ENCODE measurements around the gene C19orf12.

The C19orf12 gene

DNA sequence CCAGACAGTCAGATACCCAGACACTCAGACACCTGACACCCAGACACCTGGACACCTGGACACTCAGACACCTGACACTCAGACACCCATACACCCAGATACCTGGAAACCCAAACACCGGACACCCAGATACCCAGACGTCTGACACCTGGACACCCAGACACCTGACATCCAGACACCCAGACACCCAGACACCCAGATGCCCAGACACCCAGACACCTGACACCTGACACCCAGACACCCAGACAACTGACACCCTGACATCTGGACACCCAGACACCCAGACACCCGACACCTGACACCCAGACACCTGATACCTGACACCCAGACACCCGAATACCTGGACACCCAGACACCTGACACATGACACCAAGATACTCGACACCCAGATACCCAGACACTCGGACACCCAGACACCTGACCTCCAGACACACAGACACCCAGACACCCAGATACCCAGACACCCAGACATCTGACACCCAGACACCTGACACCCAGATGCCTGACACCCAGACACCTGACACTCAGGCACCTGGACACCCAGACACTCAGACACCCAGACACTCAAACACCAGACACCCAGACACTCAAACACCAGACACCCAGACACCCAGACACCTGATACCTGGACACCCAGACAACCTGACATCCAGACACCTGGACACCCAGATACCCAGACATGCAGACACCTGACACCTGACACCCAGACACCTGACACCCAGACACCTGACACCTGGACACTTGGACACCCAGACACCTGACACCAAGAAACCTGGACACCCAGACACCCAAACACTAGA lies 19.1 kb downstream of the C19orf12 start:
- no peak overlapping the region for H3K4me3 ChIP-seq (ENCODE audit: low read depth, low read length)
- no peak overlapping the region for H3K27ac ChIP-seq (ENCODE audit: low read depth, low read length)
- H3K36me3 ChIP-seq (ENCODE audit: insufficient read depth, low read length), result no peaks in the 10 kb centered on the region
- no peaks in the 10 kb centered on the region for H3K27me3 ChIP-seq (ENCODE audit: insufficient read depth, low read length)
- H2AFZ ChIP-seq (ENCODE audit: low read length, unreplicated experiment), result no peak overlapping the region
- H3K4me1 ChIP-seq (ENCODE audit: control insufficient read depth, insufficient read depth, low read length, unreplicated experiment), result no peaks in the 10 kb centered on the region
- no peaks in the 10 kb centered on the region for H3K79me2 ChIP-seq (ENCODE audit: control insufficient read depth, insufficient read depth, low read length, unreplicated experiment)

DNA sequence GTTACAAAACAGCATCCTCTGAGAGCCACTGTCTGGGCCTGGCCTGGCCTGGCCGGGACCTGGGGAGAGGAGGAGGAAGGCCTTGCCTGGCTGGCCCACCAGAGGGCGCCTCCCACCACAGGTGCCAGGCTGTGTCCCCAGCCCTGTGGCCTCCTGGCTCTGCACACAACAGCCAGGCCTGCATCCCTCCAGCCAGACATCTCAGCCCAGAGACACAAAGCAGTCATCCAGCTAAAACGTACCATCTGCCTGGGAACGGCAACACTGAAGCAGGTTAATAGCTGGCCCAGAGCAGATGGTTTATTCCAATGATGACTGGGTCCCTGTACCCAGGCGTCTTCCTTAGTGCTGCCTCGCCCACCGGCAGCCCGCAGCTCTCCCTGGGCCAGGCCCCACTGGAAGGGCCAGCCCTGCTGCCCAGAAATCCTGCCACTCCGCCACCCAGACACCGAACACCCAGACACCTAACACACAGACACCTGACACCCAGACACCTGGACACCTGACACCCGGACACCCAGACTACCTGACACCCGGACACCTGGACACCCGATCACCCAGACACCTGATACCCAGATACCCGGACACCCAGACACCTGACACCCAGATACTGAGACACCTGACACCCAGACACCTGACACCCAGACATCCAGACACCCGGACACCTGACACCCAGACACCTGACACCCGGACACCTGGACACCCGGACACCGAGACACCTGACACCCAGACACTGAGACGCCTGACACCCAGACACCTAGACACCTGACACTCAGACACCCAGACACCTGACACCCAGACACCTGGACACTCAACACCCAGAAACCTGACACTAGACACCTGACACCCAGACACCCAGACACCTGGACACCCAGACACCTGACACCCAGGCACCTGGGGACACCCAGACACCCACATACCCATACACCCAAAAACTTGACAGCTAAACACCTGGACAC lies 20.1 kb downstream of the C19orf12 start:
- Histone ChIP-seq H3K27me3 (ENCODE audit: insufficient read depth, low read length) (no peaks in the 10 kb centered on the region), H3K79me2 (ENCODE audit: control insufficient read depth, insufficient read depth, low read length, unreplicated experiment) (no peaks in the 10 kb centered on the region), H3K36me3 (ENCODE audit: insufficient read depth, low read length) (0 out of 2 replicates have a peak, but pooled peaks cover 3% of the 10 kb centered on the region), H3K4me1 (ENCODE audit: control insufficient read depth, insufficient read depth, low read length, unreplicated experiment) (no peaks in the 10 kb centered on the region), H3K27ac (ENCODE audit: low read depth, low read length) (no peak overlapping the region), H3K4me3 (ENCODE audit: low read depth, low read length) (no peak overlapping the region), H2AFZ (ENCODE audit: low read length, unreplicated experiment) (no peak overlapping the region)

DNA sequence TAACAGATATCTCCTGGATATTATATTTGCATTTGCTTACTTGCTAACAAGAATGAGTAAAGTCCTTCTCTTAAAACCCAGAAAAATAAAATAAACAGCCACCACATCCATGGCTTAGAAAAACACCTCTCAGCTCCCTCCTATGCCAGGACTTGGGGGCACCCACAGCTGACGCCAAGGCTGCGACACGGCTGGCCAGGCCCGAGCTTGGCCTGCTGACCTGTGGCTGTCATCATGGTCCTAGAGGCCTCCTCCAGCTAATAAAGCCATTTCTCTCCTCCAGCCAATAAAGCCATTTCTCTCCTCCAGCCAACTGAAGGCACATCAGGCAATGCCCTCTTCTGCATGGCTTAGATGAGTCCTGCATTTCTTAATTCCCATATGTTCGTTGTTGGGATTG lies 20.9 kb downstream of the C19orf12 start:
- Histone ChIP-seq H3K4me1 (ENCODE audit: control insufficient read depth, insufficient read depth, low read length, unreplicated experiment) (no peaks in the 10 kb centered on the region), H2AFZ (ENCODE audit: low read length, unreplicated experiment) (no peak overlapping the region), H3K4me3 (ENCODE audit: low read depth, low read length) (no peak overlapping the region), H3K36me3 (ENCODE audit: insufficient read depth, low read length) (0 out of 2 replicates have a peak, but pooled peaks cover 3% of the 10 kb centered on the region), H3K79me2 (ENCODE audit: control insufficient read depth, insufficient read depth, low read length, unreplicated experiment) (no peaks in the 10 kb centered on the region), H3K27me3 (ENCODE audit: insufficient read depth, low read length) (no peaks in the 10 kb centered on the region), H3K27ac (ENCODE audit: low read depth, low read length) (no peak overlapping the region)

DNA sequence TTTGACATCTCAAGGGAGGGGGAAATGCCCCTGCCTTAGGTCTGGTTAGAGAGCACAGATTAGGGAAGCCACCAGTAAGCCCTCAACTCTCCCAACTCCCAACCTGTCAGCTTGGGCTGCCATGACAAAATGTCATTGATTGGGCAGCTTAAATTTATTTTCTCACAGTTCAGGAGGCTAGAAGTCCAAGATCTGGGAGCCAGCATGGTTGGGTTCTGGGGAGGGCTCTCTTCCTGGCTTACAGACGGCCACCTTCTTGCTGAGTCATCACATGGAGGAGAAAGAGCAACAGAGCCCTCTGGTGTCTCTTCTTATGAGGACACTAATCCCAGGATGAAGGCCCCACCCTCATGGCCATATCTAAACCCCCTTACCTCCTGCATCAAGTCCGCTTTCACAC lies 24.2 kb downstream of the C19orf12 start:
- H2AFZ ChIP-seq (ENCODE audit: low read length, unreplicated experiment), result no peak overlapping the region
- H3K79me2 ChIP-seq (ENCODE audit: control insufficient read depth, insufficient read depth, low read length, unreplicated experiment), result no peaks in the 10 kb centered on the region
- no peaks in the 10 kb centered on the region for H3K27me3 ChIP-seq (ENCODE audit: insufficient read depth, low read length)
- no peak overlapping the region for H3K27ac ChIP-seq (ENCODE audit: low read depth, low read length)
- H3K4me1 ChIP-seq (ENCODE audit: control insufficient read depth, insufficient read depth, low read length, unreplicated experiment), result peaks cover 17% of the 10 kb centered on the region
- 0 out of 2 replicates have a peak, but pooled peaks cover 3% of the 10 kb centered on the region for H3K36me3 ChIP-seq (ENCODE audit: insufficient read depth, low read length)
- H3K4me3 ChIP-seq (ENCODE audit: low read depth, low read length), result no peak overlapping the region

DNA sequence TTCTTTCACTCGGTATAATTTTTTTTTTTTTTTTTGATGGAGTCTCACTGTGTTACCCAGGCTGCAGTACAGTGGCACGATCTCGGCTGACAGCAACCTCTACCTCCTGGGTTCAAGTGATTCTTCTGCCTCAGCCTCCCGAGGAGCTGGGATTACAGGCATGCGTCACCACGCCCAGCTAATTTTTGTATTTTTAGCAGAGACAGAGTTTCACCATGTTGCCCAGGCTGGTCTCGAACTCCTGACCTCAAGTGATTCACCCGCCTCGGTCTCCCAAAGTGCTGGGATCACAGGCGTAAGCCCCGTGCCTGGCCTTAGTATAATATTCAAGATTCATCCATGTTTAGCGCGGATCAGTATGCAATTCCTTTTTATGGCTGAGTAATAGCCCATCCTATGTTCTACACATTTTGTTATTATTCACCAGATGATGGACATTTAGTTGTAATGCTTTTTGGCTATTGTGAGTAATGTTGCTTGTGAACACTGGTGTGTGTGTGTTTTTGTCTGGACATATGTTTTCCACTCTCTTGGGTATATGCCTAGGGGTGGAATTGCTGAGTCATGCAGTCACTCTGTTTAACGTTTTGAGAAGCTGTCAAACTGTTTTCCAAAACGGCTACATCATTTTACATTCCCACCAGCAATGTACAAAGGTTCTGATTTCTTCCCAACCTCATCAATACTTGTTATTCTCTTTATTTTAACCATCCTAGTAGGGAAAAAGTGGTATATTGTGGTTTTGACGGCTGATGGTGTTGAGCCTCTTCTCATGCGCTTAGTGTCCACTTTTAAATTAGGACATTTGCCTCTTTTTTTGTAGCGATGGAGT lies 26.9 kb downstream of the C19orf12 start:
- H3K27me3 ChIP-seq (ENCODE audit: insufficient read depth, low read length), result no peaks in the 10 kb centered on the region
- H2AFZ ChIP-seq (ENCODE audit: low read length, unreplicated experiment), result no peak overlapping the region
- H3K27ac ChIP-seq (ENCODE audit: low read depth, low read length), result peak overlapping the region; percentile 88
- H3K4me1 ChIP-seq (ENCODE audit: control insufficient read depth, insufficient read depth, low read length, unreplicated experiment), result peaks cover 22% of the 10 kb centered on the region
- peak overlapping the region; percentile 73; the same call in 1 of the 2 replicates for H3K4me3 ChIP-seq (ENCODE audit: low read depth, low read length)
- 0 out of 2 replicates have a peak, but pooled peaks cover 3% of the 10 kb centered on the region for H3K36me3 ChIP-seq (ENCODE audit: insufficient read depth, low read length)
- H3K79me2 ChIP-seq (ENCODE audit: control insufficient read depth, insufficient read depth, low read length, unreplicated experiment), result no peaks in the 10 kb centered on the region

DNA sequence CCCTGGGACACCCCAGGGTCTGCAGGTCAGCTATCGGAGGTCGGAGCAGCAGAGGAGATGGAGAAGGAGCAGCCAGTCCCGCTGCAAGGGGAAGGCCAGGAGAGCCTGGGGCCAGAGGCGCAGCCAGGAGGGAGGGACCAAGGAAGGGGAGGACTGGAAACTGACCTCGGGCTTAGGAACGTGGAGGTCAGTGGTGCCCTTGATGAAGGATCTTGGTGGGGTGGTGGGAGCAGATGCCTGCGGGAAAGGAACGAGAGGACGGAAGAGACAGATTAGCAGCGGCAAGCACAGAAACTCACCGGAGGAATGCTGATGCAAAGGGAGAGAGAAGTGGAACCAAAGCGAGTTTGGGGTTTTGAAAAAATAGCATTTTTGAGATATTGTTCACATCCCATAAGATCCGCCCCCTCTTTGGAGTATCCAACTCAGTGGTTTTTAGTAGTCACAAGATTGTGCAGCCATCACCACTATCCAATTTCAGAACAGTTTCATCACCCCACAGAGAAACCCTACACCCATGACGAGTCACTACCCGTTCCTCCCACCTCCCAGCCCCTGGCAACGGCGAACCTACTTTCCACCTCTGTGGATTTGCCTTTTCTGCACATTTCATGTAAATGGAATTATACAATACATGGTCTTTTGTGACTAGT lies 27.7 kb downstream of the C19orf12 start:
- Histone ChIP-seq H3K36me3 (ENCODE audit: insufficient read depth, low read length) (0 out of 2 replicates have a peak, but pooled peaks cover 3% of the 10 kb centered on the region), H3K79me2 (ENCODE audit: control insufficient read depth, insufficient read depth, low read length, unreplicated experiment) (no peaks in the 10 kb centered on the region), H3K27ac (ENCODE audit: low read depth, low read length) (peak overlapping the region; percentile 88), H2AFZ (ENCODE audit: low read length, unreplicated experiment) (peak overlapping the region; percentile 78), H3K4me1 (ENCODE audit: control insufficient read depth, insufficient read depth, low read length, unreplicated experiment) (peaks cover 24% of the 10 kb centered on the region), H3K27me3 (ENCODE audit: insufficient read depth, low read length) (no peaks in the 10 kb centered on the region), H3K4me3 (ENCODE audit: low read depth, low read length) (peak overlapping the region; percentile 73)

DNA sequence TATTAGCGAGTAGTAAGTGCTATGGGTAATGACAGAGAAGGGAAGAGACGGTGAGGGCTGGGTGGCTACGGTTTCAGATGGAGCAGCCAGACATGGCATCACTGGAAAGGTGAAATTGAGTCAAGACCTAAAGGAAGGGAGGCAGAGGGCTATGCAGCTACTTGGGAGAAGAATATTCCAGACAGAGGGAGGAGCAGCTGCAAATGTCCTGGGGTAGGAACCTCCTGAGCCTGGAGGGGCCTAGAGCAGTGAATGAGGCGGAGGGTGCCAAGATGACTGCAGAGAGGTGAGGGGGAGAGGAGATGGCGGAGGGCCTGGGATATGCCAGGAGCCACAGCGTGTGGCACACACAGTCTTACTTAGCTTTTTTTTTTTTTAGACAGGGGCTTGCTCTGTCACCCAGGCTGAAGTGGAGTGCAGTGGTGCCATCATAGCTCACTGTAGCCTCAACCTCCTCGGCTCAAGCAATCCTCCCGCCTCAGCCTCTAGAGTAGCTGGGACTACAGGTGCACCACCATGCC lies 28.7 kb downstream of the C19orf12 start:
- no peak overlapping the region for H3K4me3 ChIP-seq (ENCODE audit: low read depth, low read length)
- H3K27ac ChIP-seq (ENCODE audit: low read depth, low read length), result 0 out of 2 replicates have a peak overlapping the region, but pooled peaks have one; percentile 88
- H3K79me2 ChIP-seq (ENCODE audit: control insufficient read depth, insufficient read depth, low read length, unreplicated experiment), result no peaks in the 10 kb centered on the region

DNA sequence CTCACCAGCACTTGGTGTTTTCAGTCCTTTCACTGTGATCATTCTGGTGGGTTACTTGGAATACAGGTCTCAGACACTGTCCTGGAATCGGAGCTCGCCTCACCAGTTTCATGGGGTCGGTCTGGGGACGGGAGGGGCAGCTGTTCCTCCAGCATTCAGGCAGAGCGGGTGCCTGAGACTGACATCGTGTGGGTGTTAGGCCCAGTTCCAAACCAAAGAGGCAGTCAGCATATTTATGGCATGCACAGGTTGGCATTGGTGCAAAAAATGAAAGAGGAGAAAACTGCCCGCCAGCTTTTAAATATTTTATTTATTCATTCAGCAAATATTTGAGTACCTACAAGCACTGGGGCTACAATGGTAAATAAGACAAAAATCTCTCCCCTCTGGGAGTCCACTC lies 29.7 kb downstream of the C19orf12 start:
- Histone ChIP-seq H3K27me3 (ENCODE audit: insufficient read depth, low read length) (no peaks in the 10 kb centered on the region), H3K27ac (ENCODE audit: low read depth, low read length) (no peak overlapping the region), H3K36me3 (ENCODE audit: insufficient read depth, low read length) (no peaks in the 10 kb centered on the region), H2AFZ (ENCODE audit: low read length, unreplicated experiment) (no peak overlapping the region), H3K79me2 (ENCODE audit: control insufficient read depth, insufficient read depth, low read length, unreplicated experiment) (no peaks in the 10 kb centered on the region), H3K4me1 (ENCODE audit: control insufficient read depth, insufficient read depth, low read length, unreplicated experiment) (peaks cover 24% of the 10 kb centered on the region), H3K4me3 (ENCODE audit: low read depth, low read length) (no peak overlapping the region)

More for the DNA sequence above, 28.7 kb downstream of the C19orf12 start:
- peaks cover 24% of the 10 kb centered on the region for H3K4me1 ChIP-seq (ENCODE audit: control insufficient read depth, insufficient read depth, low read length, unreplicated experiment)
- no peaks in the 10 kb centered on the region for H3K27me3 ChIP-seq (ENCODE audit: insufficient read depth, low read length)
- no peak overlapping the region for H2AFZ ChIP-seq (ENCODE audit: low read length, unreplicated experiment)
- H3K36me3 ChIP-seq (ENCODE audit: insufficient read depth, low read length), result 0 out of 2 replicates have a peak, but pooled peaks cover 3% of the 10 kb centered on the region

DNA sequence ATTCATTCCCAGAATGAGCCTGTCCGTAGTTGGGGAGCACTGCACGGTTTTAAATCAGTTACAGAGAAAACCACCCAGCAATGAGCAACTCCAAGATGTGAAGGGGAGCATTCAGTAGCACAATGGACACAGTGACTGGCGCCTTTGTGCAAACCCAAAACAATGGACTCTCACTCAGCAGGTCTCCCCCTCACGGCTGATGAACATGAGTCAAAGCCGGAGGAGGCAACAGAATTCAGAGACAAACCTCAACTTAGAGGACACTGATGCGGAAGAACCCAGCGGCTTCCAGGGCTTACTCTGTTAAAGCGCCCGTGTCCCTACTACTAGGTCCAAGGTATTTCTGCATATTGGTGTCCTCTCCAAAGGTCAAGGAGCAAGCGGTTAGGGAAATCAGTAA lies 32.1 kb downstream of the C19orf12 start:
- H2AFZ ChIP-seq (ENCODE audit: low read length, unreplicated experiment), result no peak overlapping the region
- no peaks in the 10 kb centered on the region for H3K27me3 ChIP-seq (ENCODE audit: insufficient read depth, low read length)
- no peak overlapping the region for H3K27ac ChIP-seq (ENCODE audit: low read depth, low read length)
- no peak overlapping the region for H3K4me3 ChIP-seq (ENCODE audit: low read depth, low read length)
- H3K36me3 ChIP-seq (ENCODE audit: insufficient read depth, low read length), result no peaks in the 10 kb centered on the region
- H3K4me1 ChIP-seq (ENCODE audit: control insufficient read depth, insufficient read depth, low read length, unreplicated experiment), result peaks cover 16% of the 10 kb centered on the region
- H3K79me2 ChIP-seq (ENCODE audit: control insufficient read depth, insufficient read depth, low read length, unreplicated experiment), result no peaks in the 10 kb centered on the region
